Measurements from ENCODE around the gene FGGY.
A peak's percentile ranks its signal among the peaks of the same experiment; 100 is the strongest.

The FGGY gene

DNA sequence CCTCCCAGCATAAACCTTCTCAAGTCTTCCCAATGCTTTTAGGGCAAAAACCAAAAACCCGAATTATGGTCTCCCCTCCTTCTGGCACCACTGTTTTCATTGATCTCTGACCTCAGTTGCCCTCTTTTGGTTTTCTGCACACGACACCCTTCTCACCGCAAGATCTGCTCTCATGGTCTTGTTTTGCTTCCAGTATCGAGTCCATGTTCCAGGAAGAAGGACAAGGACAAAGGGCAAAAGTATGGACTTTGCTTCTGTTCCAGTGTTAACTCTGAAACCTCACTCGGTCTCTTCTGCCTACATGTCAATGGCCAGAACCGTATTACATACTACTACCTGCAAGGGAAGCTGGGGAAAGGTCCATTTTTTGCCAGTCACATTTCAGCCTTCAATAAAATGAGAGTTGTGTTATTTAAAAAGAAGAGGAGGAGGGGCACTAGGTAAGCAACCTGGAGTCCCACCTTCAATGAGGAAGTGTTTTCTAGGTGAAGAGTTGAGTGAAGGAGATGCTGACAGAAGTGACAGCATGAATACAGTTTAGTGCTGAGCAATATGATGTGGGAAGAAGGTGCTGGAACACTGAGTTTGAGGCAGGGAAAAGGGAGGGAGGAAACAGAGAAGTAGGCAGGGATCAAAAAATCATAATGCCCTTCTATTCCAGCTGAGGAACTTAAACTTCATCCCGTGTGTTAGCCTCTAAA is 183.4 kb downstream of the FGGY start:
- Histone ChIP-seq H3K4me1 (no peaks in the 10 kb centered on the region), H3K4me3 (ENCODE audit: low read depth, low read length) (no peak overlapping the region), H3K36me3 (no peaks in the 10 kb centered on the region), H3K9me3 (no peaks in the 10 kb centered on the region), H3K27me3 (no peaks in the 10 kb centered on the region)
- no peak for DNase-seq
- no peak for TF ChIP-seq CTCF (IDR thresholded peaks at IDR 0.05; ENCODE audit: low read depth, low read length)

DNA sequence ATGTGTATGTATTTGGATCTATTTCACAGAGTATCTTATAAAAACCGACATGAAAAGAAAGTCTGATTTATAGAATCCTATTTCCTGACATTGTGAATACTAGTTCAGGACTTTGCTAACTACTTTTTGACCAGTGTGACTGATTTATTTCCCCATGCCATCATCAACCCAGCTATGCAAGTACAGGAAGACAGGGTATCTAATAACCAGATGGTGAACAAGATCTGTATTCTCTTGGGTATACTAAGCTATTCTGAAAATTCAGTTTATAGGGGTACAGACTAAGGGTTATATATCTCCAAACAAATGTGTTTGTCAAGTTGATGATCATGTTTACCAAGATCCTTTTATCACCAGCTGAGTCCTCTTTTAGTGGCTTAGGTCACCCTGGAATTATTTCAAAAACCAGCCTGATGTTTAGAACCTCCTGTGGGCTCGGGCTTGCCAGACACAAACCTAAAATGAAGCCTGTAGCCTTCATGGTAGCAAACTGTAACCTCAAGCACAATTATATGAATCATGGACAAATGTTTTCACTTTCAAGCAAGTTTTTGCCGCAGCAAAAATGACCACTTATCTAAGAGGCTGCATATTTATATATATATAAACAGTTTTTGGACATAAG is 185.1 kb downstream of the FGGY start:
- H3K4me1 ChIP-seq, result no peaks in the 10 kb centered on the region; the same call in 1 of the 2 replicates

DNA sequence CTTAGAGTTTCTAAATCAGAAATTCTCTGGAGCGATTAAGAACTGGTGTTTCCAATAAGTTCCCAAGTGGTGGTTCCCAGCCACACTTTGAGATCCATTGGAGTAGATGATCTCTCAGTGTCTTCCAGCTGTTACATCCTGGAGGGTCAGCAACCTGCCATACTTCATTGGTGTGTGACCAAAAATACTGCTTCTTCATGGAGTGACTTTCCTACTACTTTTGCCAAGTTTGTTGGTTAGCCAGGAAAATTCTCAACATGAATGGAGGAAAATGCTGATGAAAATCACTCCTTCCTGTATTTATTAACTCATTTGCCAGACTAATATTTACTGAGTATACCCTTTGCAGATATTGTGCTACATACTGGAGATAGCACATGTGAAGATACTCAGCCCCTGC is 186.1 kb downstream of the FGGY start:
- Histone ChIP-seq H3K9me3 (no peaks in the 10 kb centered on the region), H3K36me3 (no peaks in the 10 kb centered on the region), H3K4me1 (no peaks in the 10 kb centered on the region; the same call in 1 of the 2 replicates), H3K4me3 (ENCODE audit: low read depth, low read length) (no peak overlapping the region), H3K27me3 (no peaks in the 10 kb centered on the region)
- TF ChIP-seq CTCF (IDR thresholded peaks at IDR 0.05; ENCODE audit: low read depth, low read length), result no peak
- no peak for DNase-seq

More for the DNA sequence above, 185.1 kb downstream of the FGGY start:
- DNase-seq, result no peak
- no peaks in the 10 kb centered on the region for H3K27me3 ChIP-seq
- TF ChIP-seq CTCF (IDR thresholded peaks at IDR 0.05; ENCODE audit: low read depth, low read length), result no peak
- no peaks in the 10 kb centered on the region for H3K36me3 ChIP-seq
- H3K9me3 ChIP-seq, result no peaks in the 10 kb centered on the region
- H3K4me3 ChIP-seq (ENCODE audit: low read depth, low read length), result no peak overlapping the region

GRCh38 chr1:59484096-59484495 is 187.2 kb downstream of the FGGY start:
- DNase-seq, result peak; percentile 12
- Histone ChIP-seq H3K27me3 (no peaks in the 10 kb centered on the region), H3K4me1 (no peaks in the 10 kb centered on the region; the same call in 1 of the 2 replicates), H3K4me3 (ENCODE audit: low read depth, low read length) (no peak overlapping the region), H3K9me3 (no peaks in the 10 kb centered on the region), H3K36me3 (no peaks in the 10 kb centered on the region)
- TF ChIP-seq CTCF (IDR thresholded peaks at IDR 0.05; ENCODE audit: low read depth, low read length), result no peak

DNA sequence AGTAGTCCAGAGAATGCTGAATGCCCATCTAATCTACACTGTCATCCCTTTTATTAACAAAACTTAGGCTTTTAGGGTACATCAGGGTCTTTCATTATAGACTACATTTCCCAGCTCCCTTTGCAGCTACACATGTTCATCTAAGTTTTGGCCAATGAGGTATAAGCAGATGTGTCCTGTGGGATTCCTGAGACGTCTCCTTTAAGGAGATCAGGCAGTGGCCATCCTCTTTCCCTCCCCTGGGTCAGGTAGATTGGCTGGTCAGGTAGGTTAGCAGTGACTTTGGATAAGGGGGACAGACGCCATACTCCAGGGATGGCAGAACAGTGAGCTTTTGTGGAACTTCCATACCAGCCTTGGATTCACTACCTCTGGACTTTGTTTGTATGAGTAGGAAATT is 188.3 kb downstream of the FGGY start:
- no peaks in the 10 kb centered on the region for H3K27me3 ChIP-seq
- H3K36me3 ChIP-seq, result no peaks in the 10 kb centered on the region
- no peaks in the 10 kb centered on the region for H3K9me3 ChIP-seq
- TF ChIP-seq CTCF (IDR thresholded peaks at IDR 0.05; ENCODE audit: low read depth, low read length), result no peak
- no peaks in the 10 kb centered on the region; the same call in 1 of the 2 replicates for H3K4me1 ChIP-seq
- H3K4me3 ChIP-seq (ENCODE audit: low read depth, low read length), result no peak overlapping the region
- DNase-seq, result no peak

- Histone ChIP-seq H3K27me3 (no peaks in the 10 kb centered on the region), H3K9me3 (no peaks in the 10 kb centered on the region), H3K4me3 (ENCODE audit: low read depth, low read length) (no peak overlapping the region), H3K4me1 (no peaks in the 10 kb centered on the region; the same call in 1 of the 2 replicates), H3K36me3 (no peaks in the 10 kb centered on the region)
- DNase-seq, result peak; percentile 24
- no peak for TF ChIP-seq CTCF (IDR thresholded peaks at IDR 0.05; ENCODE audit: low read depth, low read length)
Measured at GRCh38 chr1:59485949-59486348, 189.1 kb downstream of the FGGY start.
